Measurements from ENCODE around the gene UBTFL1.
"Not testable (repeated sequence)": the region's sequence is repeated elsewhere in the genome, so short reads cannot be mapped to it uniquely, and the experiment has no call there.

The UBTFL1 gene

DNA sequence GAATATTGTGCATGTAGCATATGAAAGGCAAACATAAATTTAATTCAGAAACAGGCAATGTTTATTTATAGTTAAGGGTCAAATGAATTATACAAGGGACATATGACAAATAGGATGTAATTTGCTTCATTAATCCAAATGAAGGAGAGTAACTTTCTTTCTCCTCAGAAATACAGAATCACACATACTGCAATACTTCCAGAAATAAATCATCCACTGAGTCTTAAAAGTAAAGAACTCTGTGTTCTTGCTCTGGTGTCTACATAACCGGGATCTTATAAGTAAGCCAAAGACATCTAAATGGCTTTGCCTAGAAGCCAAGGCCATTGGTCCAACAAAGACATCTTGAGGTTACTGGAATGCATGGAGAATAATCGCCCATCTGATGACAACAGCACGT is at the start of gene UBTFL1:
Gene UBTFL1, plus strand, starts transcription at position 301 of the 400 bp plus-strand sequence. Its CDS starts 0 bp downstream, at position 301.
- DNase-seq = not testable (repeated sequence)

DNA sequence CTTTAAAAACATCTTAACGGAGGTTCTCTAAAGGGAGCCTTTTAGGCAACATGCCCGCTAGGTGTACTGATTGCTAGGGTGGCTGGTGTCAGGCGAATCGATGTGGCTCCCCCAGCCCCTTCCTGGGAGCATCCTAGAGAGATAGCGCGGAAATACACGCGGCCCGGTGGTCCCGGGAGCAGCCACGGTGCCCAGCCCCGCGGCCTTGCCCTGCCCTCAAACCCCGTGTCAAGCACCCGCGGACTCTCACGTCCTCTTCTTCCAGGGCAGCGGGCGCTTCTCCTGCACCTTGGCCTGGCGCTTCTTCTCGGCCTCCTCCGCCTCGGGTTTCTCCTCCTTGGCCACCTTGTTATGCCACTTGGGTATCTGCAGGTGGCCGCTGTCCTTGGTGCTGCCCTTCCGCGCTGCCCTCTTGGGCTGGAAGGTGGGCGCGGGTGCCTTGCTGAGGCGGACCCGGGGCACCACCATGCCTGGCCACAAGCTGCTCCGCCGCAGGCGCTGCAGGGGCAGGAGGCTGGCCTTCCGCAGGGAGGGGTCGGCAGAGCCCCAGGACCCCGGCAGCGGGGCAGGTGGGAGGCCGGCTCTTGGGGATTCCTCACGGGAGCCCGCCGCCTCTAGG is 34.0 kb upstream of the UBTFL1 start:
- not testable (repeated sequence) for DNase-seq

- DNase-seq = peak in 1 of 2 experiments; percentile 4
Observed at GRCh38 chr11:90052311-90052710, 33.4 kb upstream of the UBTFL1 start.

GRCh38 chr11:90053545-90053944 is 32.2 kb upstream of the UBTFL1 start:
- DNase-seq = not testable (repeated sequence)

DNA sequence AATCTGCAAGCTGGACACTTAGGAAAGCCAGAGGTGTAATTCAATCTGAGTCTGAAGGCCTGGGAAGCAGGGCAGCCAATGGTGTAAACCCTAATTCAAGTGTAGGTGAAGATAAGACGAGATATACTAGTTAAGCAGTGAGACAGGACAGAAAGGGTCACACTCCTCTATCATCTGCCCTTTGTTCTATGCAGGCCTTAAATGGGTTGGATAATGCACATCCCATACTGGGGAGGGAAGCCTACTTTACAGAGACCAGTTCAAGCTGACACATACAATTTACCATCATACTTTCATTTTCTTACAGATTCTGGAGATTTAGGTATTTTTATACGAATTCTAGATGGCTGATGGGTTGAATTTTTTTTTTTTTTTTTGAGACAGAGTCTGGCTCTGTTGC is 3.0 kb downstream of the UBTFL1 start:
- DNase-seq = not testable (repeated sequence)

DNA sequence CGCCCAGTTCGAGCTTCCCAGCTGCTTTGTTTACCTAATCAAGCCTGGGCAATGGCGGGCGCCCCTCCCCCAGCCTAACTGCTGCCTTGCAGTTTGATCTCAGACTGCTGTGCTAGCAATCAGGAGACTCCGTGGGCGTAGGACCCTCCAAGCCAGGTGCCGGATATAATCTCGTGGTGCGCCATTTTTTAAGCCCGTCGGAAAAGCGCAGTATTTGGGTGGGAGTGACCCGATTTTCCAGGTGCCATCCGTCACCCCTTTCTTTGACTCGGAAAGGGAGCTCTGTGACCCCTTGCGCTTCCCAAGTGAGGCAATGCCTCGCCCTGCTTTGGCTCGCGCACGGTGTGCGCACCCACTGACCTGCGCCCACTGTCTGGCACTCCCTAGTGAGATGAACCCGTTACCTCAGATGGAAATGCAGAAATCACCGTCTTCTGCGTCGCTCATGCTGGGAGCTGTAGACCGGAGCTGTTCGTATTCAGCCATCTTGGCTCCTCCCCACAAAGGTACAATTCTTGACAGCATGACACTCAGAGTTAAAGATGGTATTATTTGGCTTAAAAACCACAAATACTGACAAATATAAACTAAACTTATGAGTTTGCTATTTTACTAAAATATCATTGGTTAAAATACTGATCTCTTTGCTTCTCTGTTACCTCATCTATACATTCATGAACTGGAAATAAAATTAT is 9.6 kb downstream of the UBTFL1 start:
- not testable (repeated sequence) for DNase-seq

DNA sequence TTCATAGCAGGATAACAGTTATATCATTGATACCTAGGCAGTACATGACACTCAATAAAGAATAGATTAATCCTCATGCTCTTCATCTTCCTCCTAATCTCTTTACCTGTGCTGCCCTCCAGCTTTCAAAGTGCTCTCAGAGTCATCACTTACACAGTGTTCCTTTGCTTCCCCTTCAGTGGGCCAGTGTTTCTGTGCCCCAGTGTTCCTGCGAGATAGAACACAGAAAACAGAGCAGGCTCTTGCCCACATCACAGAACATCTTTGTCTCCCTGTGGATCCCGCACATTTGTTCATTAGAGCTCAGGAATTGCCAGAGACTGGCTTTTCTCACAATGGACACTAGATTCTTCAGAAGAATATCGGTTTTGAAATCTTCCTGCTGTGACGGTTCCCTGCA is 12.5 kb downstream of the UBTFL1 start:
- DNase-seq = not testable (repeated sequence)

DNA sequence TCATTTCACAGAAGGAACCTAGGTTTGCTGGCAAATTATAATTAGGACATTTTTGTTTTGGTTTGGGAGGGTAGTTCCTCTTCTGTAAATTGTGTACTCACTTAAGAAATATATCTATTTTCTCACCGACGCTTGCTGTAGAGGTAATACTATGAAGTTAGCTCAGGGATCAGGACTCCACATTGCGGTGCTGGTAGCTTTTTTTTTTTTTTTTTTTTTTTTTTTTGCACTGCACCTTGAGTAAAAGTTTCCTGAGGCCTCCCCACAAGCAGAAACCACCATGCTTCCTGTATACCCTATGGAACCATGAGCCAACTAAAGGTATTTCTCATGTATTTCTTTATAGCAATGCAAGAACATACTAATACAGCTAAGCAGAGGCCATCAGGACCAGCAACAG is 14.7 kb downstream of the UBTFL1 start:
- no peak for DNase-seq

- DNase-seq = no peak
Observed at GRCh38 chr11:90113541-90113940, 27.8 kb downstream of the UBTFL1 start.

DNA sequence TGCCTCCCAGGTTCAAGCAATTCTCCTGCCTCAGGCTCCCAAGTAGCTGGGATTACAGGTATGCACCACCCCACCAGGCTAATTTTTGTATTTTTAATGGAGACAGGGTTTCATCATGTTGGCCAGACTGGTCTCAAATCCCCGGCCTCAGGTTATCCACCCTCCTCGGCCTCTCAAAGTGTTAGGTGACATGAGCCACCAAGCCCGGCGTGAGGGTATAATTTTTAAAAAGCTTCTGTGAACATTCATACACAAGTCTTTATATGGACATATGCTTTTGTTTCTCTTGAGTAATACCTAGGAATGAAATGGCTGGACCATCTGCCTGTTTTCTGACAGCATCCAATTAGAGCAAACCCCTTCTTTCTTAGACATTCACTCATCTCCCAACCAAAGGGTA is 34.4 kb downstream of the UBTFL1 start:
- DNase-seq = no peak

- DNase-seq = no peak
Observed at GRCh38 chr11:90124371-90124770, 38.6 kb downstream of the UBTFL1 start.

DNA sequence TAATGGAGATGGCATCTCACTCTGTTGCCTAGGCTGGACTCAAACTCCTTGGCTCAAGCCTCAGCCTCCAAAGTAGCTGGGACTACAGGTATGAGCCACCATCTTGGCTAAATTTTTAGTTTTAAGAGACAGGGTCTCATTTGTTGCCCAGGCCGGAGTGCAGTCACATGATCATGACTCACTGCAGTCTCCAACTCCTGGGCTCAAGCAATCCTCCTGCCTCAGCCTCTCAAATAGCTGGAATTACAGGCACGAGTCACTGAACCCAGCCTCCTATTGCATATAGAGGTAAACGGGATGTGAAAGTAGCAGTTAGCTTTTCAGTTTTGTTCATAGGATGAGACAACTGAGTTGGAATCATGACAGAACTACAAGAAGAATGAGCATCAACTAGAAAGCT is 39.2 kb downstream of the UBTFL1 start:
- no peak for DNase-seq

DNA sequence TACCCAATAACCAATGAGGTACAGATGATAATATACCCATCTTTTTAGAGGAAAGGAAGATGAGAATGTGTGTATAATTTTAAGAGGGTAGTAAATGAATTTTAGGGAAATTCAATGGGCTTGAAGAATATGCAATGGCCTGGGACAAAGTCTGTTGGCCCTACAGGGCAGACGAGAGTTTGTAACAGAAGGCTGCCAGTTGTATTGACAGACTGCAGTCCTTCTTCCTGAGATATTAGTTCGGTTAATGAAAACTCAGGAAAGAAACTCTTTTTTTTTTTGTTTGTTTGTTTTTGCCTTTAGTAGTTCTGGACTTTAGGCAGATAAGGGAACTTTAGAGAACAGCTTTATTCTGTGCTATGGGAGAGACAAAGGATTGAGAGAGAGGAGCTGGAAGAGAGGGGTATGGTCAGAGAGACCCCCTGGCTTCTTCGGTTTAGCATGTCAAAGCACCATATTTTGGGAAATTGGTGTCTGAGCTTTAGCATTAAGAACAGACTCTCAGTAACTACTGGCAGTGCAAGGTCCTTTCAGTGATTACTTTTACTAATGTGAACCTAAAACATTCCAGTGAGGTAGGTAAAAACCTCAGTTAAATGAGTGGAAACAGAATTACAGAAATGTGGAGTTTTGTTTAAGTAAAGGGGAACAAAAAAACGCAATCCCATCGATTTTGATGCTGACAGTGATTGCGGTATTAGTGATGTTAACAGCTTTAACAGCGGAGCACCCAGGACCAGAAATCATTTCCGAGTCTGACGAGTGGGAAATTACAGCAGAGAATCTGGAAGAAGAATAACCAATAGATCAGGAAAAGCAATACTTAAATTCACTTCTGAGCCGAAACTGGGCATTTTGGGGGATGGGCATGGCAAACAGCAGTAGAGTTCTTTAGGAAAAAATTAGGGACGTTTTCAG is 48.1 kb downstream of the UBTFL1 start:
- DNase-seq = no peak

- DNase-seq = no peak
Observed at GRCh38 chr11:90134478-90135003, 48.8 kb downstream of the UBTFL1 start, which contains the start of gene NAALAD2. NAALAD2 (plus strand) TSS chr11:90134663; CDS start chr11:90134759, 96 bp downstream.

DNA sequence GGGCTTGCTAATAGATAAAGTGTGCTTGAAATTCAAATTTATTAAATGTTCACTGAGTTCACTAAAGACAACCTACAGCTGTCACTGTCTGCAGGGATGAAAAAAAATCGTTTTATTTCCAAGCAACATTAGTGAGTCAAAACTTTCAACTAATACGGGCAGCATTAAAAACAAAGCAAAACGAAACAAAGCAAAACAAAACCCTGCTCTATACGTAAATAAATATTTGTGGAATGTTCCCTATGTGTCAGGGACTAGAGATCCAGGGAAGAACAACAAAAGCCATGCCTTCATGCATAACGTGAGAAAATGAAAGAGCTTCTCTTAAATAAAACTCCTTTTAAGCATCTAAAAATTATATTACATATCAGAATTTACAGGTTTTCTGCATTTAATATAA is 49.3 kb downstream of the UBTFL1 start:
- DNase-seq = no peak
